GM23338 (cell line): Measurements from ENCODE around the gene DAND5. TPM values are rescaled to one million over a fixed set of nuclear protein-coding genes. Genes with fewer than 3 reads are reported as not detected.

Source experiments
- ATAC-seq: fragments of 200-7000 bp; cut with Tn5 transposase; 3 replicates; pipeline ENCODE4 v1.9.1; 2020
- DNase-seq: peaks from one replicate; pipeline ENCODE4 v3.0.0-alpha.2; 2015; ENCODE audit warnings: low spot score
- H2AFZ ChIP-seq: fragments of 200-600 bp; sonication (generic); 2 replicates; pipeline ENCODE4 v1.8.0; 2016; ENCODE audit warnings: antibody characterized with exemption, mild to moderate bottlenecking, moderate library complexity
- H3F3A ChIP-seq: fragments of 200-600 bp; sonication (generic); replicated peaks from 2 replicates; pipeline ENCODE4 v1.8.0; 2017; ENCODE audit warnings: antibody characterized with exemption, mixed run types, low read depth
- H3K27ac ChIP-seq: fragments of 200-600 bp; sonication (generic); 2 replicates; pipeline ENCODE4 v1.6.1; 2016; ENCODE audit warnings: low read depth
- H3K27me3 ChIP-seq: fragments of 200-600 bp; sonication (generic); 2 replicates; pipeline ENCODE4 v1.8.0; 2016; ENCODE audit warnings: mild to moderate bottlenecking, mixed run types, moderate library complexity; ENCODE audit not compliant: insufficient read depth
- H3K36me3 ChIP-seq: fragments of 200-600 bp; sonication (generic); 2 replicates; pipeline ENCODE4 v1.8.0; 2016; ENCODE audit warnings: mild to moderate bottlenecking; ENCODE audit not compliant: insufficient read depth
- H3K4me1 ChIP-seq: fragments of 200-600 bp; sonication (generic); 2 replicates; pipeline ENCODE4 v1.8.0; 2016; ENCODE audit warnings: mild to moderate bottlenecking, moderate library complexity; ENCODE audit not compliant: insufficient read depth
- H3K4me2 ChIP-seq: fragments of 200-600 bp; sonication (generic); 2 replicates; pipeline ENCODE4 v1.7.1; 2017; ENCODE audit warnings: mixed run types
- H3K4me3 ChIP-seq: fragments of 200-600 bp; sonication (generic); 2 replicates; pipeline ENCODE4 v1.6.1; 2016; ENCODE audit warnings: mixed run types
- H3K79me2 ChIP-seq: fragments of 200-600 bp; sonication (generic); replicated peaks from 2 replicates; pipeline ENCODE4 v1.8.0; 2017; ENCODE audit warnings: mild to moderate bottlenecking; ENCODE audit not compliant: insufficient read depth
- H3K9me2 ChIP-seq: fragments of 200-600 bp; sonication (generic); 2 replicates; pipeline ENCODE4 v1.8.0; 2017; ENCODE audit not compliant: insufficient read depth
- H4K20me1 ChIP-seq: fragments of 200-600 bp; sonication (generic); replicated peaks from 2 replicates; pipeline ENCODE4 v1.8.0; 2017; ENCODE audit warnings: mild to moderate bottlenecking; ENCODE audit not compliant: insufficient read depth
- H3K27ac Mint-ChIP-seq: 2 replicates; pipeline ENCODE4 v1.8.0; 2020; ENCODE audit warnings: inconsistent platforms, mild to moderate bottlenecking, moderate library complexity, mixed read lengths
- H3K27me3 Mint-ChIP-seq: 3 replicates; pipeline ENCODE4 v1.8.0; 2022; ENCODE audit warnings: low read depth, mild to moderate bottlenecking, moderate library complexity, mixed read lengths, inconsistent platforms; ENCODE audit not compliant: insufficient read depth, poor library complexity
- H3K36me3 Mint-ChIP-seq: 3 replicates; pipeline ENCODE4 v1.8.0; 2021; ENCODE audit warnings: low read depth, mild to moderate bottlenecking, inconsistent platforms, moderate library complexity, mixed read lengths
- H3K4me1 Mint-ChIP-seq: 3 replicates; pipeline ENCODE4 v1.8.0; 2020; ENCODE audit warnings: mild to moderate bottlenecking, inconsistent platforms, mixed read lengths
- H3K4me3 Mint-ChIP-seq: 3 replicates; pipeline ENCODE4 v1.8.0; 2021; ENCODE audit warnings: moderate library complexity, mild to moderate bottlenecking, inconsistent platforms, mixed read lengths
- H3K9me3 Mint-ChIP-seq: 3 replicates; pipeline ENCODE4 v1.8.0; 2020; ENCODE audit warnings: moderate library complexity, mild to moderate bottlenecking, inconsistent platforms, mixed read lengths
- ETS1 ChIP-seq: IDR thresholded peaks from 2 replicates; pipeline ENCODE4 v1.6.1; 2016; ENCODE audit warnings: antibody characterized with exemption
- EZH2 ChIP-seq: fragments of 200-600 bp; sonication (generic); IDR thresholded peaks from one replicate; pipeline ENCODE4 v1.8.0; 2017; ENCODE audit warnings: antibody characterized with exemption, mild to moderate bottlenecking, low read depth; ENCODE audit not compliant: unreplicated experiment
- EZH2phosphoT487 ChIP-seq: fragments of 200-600 bp; sonication (generic); IDR thresholded peaks from one replicate; pipeline ENCODE4 v1.8.1; 2018; ENCODE audit warnings: antibody characterized with exemption; ENCODE audit not compliant: unreplicated experiment
- JUNB ChIP-seq: IDR thresholded peaks from one replicate; pipeline ENCODE4 v1.6.1; 2016; ENCODE audit warnings: antibody characterized with exemption; ENCODE audit not compliant: unreplicated experiment
- NANOG ChIP-seq: IDR thresholded peaks from 2 replicates; pipeline ENCODE4 v1.6.1; 2016; ENCODE audit warnings: antibody characterized with exemption, borderline replicate concordance
- POLR2AphosphoS5 ChIP-seq: IDR thresholded peaks from 2 replicates; pipeline ENCODE4 v1.6.1; 2016; ENCODE audit warnings: antibody characterized with exemption, low read depth
- STAT1 ChIP-seq: IDR thresholded peaks from one replicate; pipeline ENCODE4 v1.6.1; 2016; ENCODE audit warnings: antibody characterized with exemption; ENCODE audit not compliant: unreplicated experiment
- ZNF114 ChIP-seq: fragments of 250-450 bp; sonication (Bioruptor Pico); IDR thresholded peaks from 2 replicates; pipeline ENCODE4 v1.5.0; 2020; ENCODE audit warnings: mild to moderate bottlenecking, moderate library complexity
- polyA plus RNA-seq: library from polyadenylated mRNA; unstranded; fragments of >200 nt; fragmentation: Nextera tagmentation; extraction: Ambion mirVana; gene quantifications from 2 replicates; pipeline ENCODE4 v1.2.1, GENCODE V29; 2016
- total RNA-seq: library from RNA; depleted of rRNA; stranded (reverse); fragments of >200 nt; shearing (Covaris generic); gene quantifications from 2 replicates; pipeline ENCODE4 v1.2.3, GENCODE V29; 2014
- TF ChIP-seq, protein P1 (sequence below): fragments of 250-450 bp; sonication (Bioruptor Pico); IDR thresholded peaks from 2 replicates; pipeline ENCODE4 v1.5.0; 2020; ENCODE audit warnings: mild to moderate bottlenecking, moderate library complexity
- TF ChIP-seq, protein P2 (sequence below): IDR thresholded peaks from one replicate; pipeline ENCODE4 v1.6.1; 2018; ENCODE audit warnings: antibody characterized with exemption; ENCODE audit not compliant: unreplicated experiment

DAND5 gene
- total and polyA plus RNA-seq, 2 experiments from 2014 or later, result 0.18 to 0.28 TPM

GRCh38 chr19:12983542-12984142 lies 14.3 kb downstream of the DAND5 start (continued):
- TF ChIP-seq, protein P1, sequence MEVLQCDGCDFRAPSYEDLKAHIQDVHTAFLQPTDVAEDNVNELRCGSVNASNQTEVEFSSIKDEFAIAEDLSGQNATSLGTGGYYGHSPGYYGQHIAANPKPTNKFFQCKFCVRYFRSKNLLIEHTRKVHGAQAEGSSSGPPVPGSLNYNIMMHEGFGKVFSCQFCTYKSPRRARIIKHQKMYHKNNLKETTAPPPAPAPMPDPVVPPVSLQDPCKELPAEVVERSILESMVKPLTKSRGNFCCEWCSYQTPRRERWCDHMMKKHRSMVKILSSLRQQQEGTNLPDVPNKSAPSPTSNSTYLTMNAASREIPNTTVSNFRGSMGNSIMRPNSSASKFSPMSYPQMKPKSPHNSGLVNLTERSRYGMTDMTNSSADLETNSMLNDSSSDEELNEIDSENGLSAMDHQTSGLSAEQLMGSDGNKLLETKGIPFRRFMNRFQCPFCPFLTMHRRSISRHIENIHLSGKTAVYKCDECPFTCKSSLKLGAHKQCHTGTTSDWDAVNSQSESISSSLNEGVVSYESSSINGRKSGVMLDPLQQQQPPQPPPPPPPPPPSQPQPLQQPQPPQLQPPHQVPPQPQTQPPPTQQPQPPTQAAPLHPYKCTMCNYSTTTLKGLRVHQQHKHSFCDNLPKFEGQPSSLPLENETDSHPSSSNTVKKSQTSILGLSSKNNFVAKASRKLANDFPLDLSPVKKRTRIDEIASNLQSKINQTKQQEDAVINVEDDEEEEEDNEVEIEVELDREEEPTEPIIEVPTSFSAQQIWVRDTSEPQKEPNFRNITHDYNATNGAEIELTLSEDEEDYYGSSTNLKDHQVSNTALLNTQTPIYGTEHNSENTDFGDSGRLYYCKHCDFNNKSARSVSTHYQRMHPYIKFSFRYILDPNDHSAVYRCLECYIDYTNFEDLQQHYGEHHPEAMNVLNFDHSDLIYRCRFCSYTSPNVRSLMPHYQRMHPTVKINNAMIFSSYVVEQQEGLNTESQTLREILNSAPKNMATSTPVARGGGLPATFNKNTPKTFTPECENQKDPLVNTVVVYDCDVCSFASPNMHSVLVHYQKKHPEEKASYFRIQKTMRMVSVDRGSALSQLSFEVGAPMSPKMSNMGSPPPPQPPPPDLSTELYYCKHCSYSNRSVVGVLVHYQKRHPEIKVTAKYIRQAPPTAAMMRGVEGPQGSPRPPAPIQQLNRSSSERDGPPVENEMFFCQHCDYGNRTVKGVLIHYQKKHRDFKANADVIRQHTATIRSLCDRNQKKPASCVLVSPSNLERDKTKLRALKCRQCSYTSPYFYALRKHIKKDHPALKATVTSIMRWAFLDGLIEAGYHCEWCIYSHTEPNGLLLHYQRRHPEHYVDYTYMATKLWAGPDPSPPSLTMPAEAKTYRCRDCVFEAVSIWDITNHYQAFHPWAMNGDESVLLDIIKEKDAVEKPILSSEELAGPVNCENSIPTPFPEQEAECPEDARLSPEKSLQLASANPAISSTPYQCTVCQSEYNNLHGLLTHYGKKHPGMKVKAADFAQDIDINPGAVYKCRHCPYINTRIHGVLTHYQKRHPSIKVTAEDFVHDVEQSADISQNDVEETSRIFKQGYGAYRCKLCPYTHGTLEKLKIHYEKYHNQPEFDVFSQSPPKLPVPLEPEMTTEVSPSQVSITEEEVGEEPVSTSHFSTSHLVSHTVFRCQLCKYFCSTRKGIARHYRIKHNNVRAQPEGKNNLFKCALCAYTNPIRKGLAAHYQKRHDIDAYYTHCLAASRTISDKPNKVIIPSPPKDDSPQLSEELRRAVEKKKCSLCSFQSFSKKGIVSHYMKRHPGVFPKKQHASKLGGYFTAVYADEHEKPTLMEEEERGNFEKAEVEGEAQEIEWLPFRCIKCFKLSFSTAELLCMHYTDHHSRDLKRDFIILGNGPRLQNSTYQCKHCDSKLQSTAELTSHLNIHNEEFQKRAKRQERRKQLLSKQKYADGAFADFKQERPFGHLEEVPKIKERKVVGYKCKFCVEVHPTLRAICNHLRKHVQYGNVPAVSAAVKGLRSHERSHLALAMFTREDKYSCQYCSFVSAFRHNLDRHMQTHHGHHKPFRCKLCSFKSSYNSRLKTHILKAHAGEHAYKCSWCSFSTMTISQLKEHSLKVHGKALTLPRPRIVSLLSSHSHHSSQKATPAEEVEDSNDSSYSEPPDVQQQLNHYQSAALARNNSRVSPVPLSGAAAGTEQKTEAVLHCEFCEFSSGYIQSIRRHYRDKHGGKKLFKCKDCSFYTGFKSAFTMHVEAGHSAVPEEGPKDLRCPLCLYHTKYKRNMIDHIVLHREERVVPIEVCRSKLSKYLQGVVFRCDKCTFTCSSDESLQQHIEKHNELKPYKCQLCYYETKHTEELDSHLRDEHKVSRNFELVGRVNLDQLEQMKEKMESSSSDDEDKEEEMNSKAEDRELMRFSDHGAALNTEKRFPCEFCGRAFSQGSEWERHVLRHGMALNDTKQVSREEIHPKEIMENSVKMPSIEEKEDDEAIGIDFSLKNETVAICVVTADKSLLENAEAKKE (CRISPR knock-in tag), result no peak
- TF ChIP-seq JUNB (no peak), NANOG (no peak)
- TF ChIP-seq, protein P2, sequence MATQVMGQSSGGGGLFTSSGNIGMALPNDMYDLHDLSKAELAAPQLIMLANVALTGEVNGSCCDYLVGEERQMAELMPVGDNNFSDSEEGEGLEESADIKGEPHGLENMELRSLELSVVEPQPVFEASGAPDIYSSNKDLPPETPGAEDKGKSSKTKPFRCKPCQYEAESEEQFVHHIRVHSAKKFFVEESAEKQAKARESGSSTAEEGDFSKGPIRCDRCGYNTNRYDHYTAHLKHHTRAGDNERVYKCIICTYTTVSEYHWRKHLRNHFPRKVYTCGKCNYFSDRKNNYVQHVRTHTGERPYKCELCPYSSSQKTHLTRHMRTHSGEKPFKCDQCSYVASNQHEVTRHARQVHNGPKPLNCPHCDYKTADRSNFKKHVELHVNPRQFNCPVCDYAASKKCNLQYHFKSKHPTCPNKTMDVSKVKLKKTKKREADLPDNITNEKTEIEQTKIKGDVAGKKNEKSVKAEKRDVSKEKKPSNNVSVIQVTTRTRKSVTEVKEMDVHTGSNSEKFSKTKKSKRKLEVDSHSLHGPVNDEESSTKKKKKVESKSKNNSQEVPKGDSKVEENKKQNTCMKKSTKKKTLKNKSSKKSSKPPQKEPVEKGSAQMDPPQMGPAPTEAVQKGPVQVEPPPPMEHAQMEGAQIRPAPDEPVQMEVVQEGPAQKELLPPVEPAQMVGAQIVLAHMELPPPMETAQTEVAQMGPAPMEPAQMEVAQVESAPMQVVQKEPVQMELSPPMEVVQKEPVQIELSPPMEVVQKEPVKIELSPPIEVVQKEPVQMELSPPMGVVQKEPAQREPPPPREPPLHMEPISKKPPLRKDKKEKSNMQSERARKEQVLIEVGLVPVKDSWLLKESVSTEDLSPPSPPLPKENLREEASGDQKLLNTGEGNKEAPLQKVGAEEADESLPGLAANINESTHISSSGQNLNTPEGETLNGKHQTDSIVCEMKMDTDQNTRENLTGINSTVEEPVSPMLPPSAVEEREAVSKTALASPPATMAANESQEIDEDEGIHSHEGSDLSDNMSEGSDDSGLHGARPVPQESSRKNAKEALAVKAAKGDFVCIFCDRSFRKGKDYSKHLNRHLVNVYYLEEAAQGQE, result no peak

DNA sequence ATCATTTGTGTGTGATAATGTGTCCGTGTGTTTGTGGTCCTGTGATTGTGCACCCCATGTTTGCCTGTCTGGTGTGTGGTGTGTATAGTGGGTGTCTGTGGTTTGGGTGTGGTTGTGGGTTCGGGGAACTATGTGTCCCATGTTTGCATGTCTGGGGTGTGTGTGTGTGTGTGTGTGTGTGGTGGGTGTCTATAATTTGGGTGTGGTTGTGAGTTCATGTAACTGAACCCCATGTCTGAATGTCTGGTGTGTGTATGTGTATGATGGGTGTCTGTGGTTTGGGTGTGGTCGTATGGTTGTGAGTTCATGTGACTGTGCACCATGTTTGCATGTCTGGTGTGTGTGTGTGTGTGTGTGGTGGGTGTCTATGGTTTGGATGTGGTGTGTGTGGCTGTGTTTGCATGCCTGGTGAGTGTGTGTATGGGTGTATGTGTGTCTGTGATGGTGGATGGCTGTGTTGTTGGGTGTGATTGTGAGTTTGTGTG lies 14.8 kb downstream of the DAND5 start:
- no peak overlapping the region for H2AFZ ChIP-seq
- H3K36me3 Mint-ChIP-seq, result no peaks in the 10 kb centered on the region
- H3K27me3 Mint-ChIP-seq, result peaks cover 21% of the 10 kb centered on the region
- no peak overlapping the region for H3K27ac Mint-ChIP-seq
- no peak overlapping the region for H3K4me3 Mint-ChIP-seq
- no peak overlapping the region for H3K4me2 ChIP-seq
- H3K36me3 ChIP-seq, result no peaks in the 10 kb centered on the region
- H3K4me1 ChIP-seq, result no peaks in the 10 kb centered on the region; the same call in 1 of the 2 replicates
- peaks cover 39% of the 10 kb centered on the region for H3K27me3 ChIP-seq
- peaks cover 13% of the 10 kb centered on the region; the same call in 1 of the 2 replicates for H3F3A ChIP-seq
- ATAC-seq (no peak), DNase-seq (no peak)
- H3K79me2 ChIP-seq, result no peaks in the 10 kb centered on the region
- no peaks in the 10 kb centered on the region for H3K9me2 ChIP-seq
- no peaks in the 10 kb centered on the region for H3K9me3 Mint-ChIP-seq
- H3K27ac ChIP-seq, result no peak overlapping the region
- no peak overlapping the region for H3K4me3 ChIP-seq
- no peaks in the 10 kb centered on the region for H4K20me1 ChIP-seq
- peaks cover 9% of the 10 kb centered on the region for H3K4me1 Mint-ChIP-seq
- TF ChIP-seq ETS1 (no peak), JUNB (no peak), STAT1 (no peak), EZH2 (no peak), POLR2AphosphoS5 (no peak), ZNF114 (no peak), NANOG (no peak), EZH2phosphoT487 (no peak)
- TF ChIP-seq, protein P2, result no peak
